GM23248 (cell line): Measurements from ENCODE around the gene ARL14.

Experiments used
- EZH2 ChIP-seq: fragments of 200-600 bp; sonication (generic); IDR thresholded peaks from 2 replicates; pipeline ENCODE4 v1.6.1; 2018; ENCODE audit warnings: antibody characterized with exemption, mild to moderate bottlenecking; ENCODE audit not compliant: insufficient read depth, poor library complexity, severe bottlenecking
- EZH2phosphoT487 ChIP-seq: fragments of 200-600 bp; sonication (generic); IDR thresholded peaks from 2 replicates; pipeline ENCODE4 v1.6.1; 2018; ENCODE audit warnings: antibody characterized with exemption, moderate library complexity, mild to moderate bottlenecking, low read depth; ENCODE audit not compliant: insufficient read depth

- TF ChIP-seq EZH2 (no peak), EZH2phosphoT487 (no peak)
These were observed 24.5 kb downstream of the ARL14 start for GRCh38 chr3:160701490-160701889.
